NCI-H2196 treated with DMSO at 0.1 percent for 48 hours (cell line): ENCODE measurements around the gene PEX14.

Source experiments
- DNase-seq: peaks from one replicate; lab custom pipeline; 2025; ENCODE audit not compliant: unreplicated experiment; lab: John Stamatoyannopoulos, UW

The PEX14 gene

GRCh38 chr1:10677491-10678391, 203.0 kb downstream of the PEX14 start:
- DNase-seq = no peak

- no peak for DNase-seq
These were observed 203.7 kb downstream of the PEX14 start for GRCh38 chr1:10678402-10678801.

GRCh38 chr1:10678852-10679251, 204.1 kb downstream of the PEX14 start:
- no peak for DNase-seq

- DNase-seq = peak; percentile 62
These were observed 204.9 kb downstream of the PEX14 start for GRCh38 chr1:10679496-10680220.
